Heart left ventricle (tissue), 13 donors: ENCODE data around the gene SLC1A4.

ENCODE experiments used
- POLR2A ChIP-seq, 2 donors: fragments of 450-650 bp; IDR thresholded peaks; one replicate each; pipeline ENCODE4 v1.6.1; 2017; ENCODE audit warnings: antibody characterized with exemption in 2 of 2, mild to moderate bottlenecking in 2 of 2, moderate library complexity in 2 of 2
- TF ChIP-seq, protein P1 (sequence below), 12 donors: fragments of 200-600 bp; sonication (generic) in 4 of 12; IDR thresholded peaks; one replicate each; pipeline versions ENCODE4 v1.5.0 to v1.8.0; 2018 to 2022; ENCODE audit warnings: antibody characterized with exemption in 12 of 12, mild to moderate bottlenecking in 5 of 12
- donor health status: ischemic (EF 13 %, LVEDD 7.1; RV severe dilation, severe dysfunction).
- donor health status: DM: no; HTN: yes; CAD: no.
- donor health status: DM: no; HTN: no; CAD: no.
- donor health status: ischemic (EF 25% LVEDD 6.9; RV normal size, moderate dysfunction).
- donor health status: ischemic (EF 25% LVEDD 5.7; RV mildly dilated, moderate dysfunction).
- donor health status: ischemic (EF 35%, LVEDD 5.7; RV mildly dilated, moderate dysfunction).
- donor health status: nonischemic (EF 11% LVEDD 7.7; RV severe dilation, severe dysfunction).
- donor health status: DM: yes; HTN: yes; CAD: no.
- donor health status: PGD.
- donor health status: ischemic (EF 29% LVEDD 5.4; RV normal size, mild dysfunction).
- donor health status: nonischemic (EF 23%, LVEDD 6.1; RV moderate dilation, normal function).

GRCh38 chr2:64957109-64957903 is 31.9 kb upstream of the SLC1A4 start:
- TF ChIP-seq, protein P1, sequence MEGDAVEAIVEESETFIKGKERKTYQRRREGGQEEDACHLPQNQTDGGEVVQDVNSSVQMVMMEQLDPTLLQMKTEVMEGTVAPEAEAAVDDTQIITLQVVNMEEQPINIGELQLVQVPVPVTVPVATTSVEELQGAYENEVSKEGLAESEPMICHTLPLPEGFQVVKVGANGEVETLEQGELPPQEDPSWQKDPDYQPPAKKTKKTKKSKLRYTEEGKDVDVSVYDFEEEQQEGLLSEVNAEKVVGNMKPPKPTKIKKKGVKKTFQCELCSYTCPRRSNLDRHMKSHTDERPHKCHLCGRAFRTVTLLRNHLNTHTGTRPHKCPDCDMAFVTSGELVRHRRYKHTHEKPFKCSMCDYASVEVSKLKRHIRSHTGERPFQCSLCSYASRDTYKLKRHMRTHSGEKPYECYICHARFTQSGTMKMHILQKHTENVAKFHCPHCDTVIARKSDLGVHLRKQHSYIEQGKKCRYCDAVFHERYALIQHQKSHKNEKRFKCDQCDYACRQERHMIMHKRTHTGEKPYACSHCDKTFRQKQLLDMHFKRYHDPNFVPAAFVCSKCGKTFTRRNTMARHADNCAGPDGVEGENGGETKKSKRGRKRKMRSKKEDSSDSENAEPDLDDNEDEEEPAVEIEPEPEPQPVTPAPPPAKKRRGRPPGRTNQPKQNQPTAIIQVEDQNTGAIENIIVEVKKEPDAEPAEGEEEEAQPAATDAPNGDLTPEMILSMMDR (IDR thresholded peaks at IDR 0.05), result no peak
- TF ChIP-seq POLR2A (IDR thresholded peaks at IDR 0.05), result no peak
